HepG2 (cell line): ENCODE data around the gene SPAG9. TPM values are rescaled to one million over a fixed set of nuclear protein-coding genes. Genes with fewer than 3 reads are reported as not detected.

Source experiments
- ADNP ChIP-seq: sonication (generic); formaldehyde crosslinking; IDR thresholded peaks from 2 replicates; pipeline ENCODE4 v1.4.0; 2020; ENCODE audit warnings: missing genetic modification reagents
- ARHGAP35 ChIP-seq: sonication (generic); formaldehyde crosslinking; IDR thresholded peaks from 2 replicates; pipeline ENCODE4 v1.9.0; 2022; ENCODE audit warnings: mild to moderate bottlenecking, inconsistent platforms, moderate library complexity, missing genetic modification reagents, borderline replicate concordance
- E2F5 ChIP-seq: sonication (generic); formaldehyde crosslinking; conservative IDR thresholded peaks from 2 replicates; pipeline ENCODE4 v1.4.0; 2020; ENCODE audit warnings: missing genetic modification reagents
- GATAD2A ChIP-seq: IDR thresholded peaks from 2 replicates; pipeline ENCODE4 v1.6.1; 2016
- GTF2F1 ChIP-seq: fragments of 150-350 bp; IDR thresholded peaks from 2 replicates; pipeline ENCODE4 v1.6.1; 2014; ENCODE audit warnings: low read length
- NFYB ChIP-seq: sonication (generic); formaldehyde crosslinking; IDR thresholded peaks from 2 replicates; pipeline ENCODE4 v1.4.0; 2020; ENCODE audit warnings: missing genetic modification reagents
- SNAPC2 ChIP-seq: sonication (generic); formaldehyde crosslinking; IDR thresholded peaks from 2 replicates; pipeline ENCODE4 v1.8.1; 2022; ENCODE audit warnings: mild to moderate bottlenecking, missing genetic modification reagents
- STAG1 ChIP-seq: sonication (generic); formaldehyde crosslinking; IDR thresholded peaks from 2 replicates; pipeline ENCODE4 v1.4.0; 2020; ENCODE audit warnings: missing genetic modification reagents
- TOE1 ChIP-seq: sonication (generic); formaldehyde crosslinking; IDR thresholded peaks from 2 replicates; pipeline ENCODE4 v1.4.0; 2020; ENCODE audit warnings: mild to moderate bottlenecking, missing genetic modification reagents
- ZBTB43 ChIP-seq: sonication (generic); formaldehyde crosslinking; conservative IDR thresholded peaks from 2 replicates; pipeline ENCODE4 v1.4.0; 2020; ENCODE audit warnings: missing genetic modification reagents
- ZNF230 ChIP-seq: sonication (generic); formaldehyde crosslinking; IDR thresholded peaks from 2 replicates; pipeline ENCODE4 v1.4.0; 2020; ENCODE audit warnings: mild to moderate bottlenecking, missing genetic modification reagents
- ZNF282 ChIP-seq: fragments of 450-650 bp; IDR thresholded peaks from 2 replicates; pipeline ENCODE4 v1.6.1; 2018; ENCODE audit not compliant: partially characterized antibody
- ZNF674 ChIP-seq: sonication (generic); formaldehyde crosslinking; IDR thresholded peaks from 2 replicates; pipeline ENCODE4 v1.5.0; 2020; ENCODE audit warnings: low read depth, mild to moderate bottlenecking, missing genetic modification reagents
- ZNF776 ChIP-seq: sonication (generic); formaldehyde crosslinking; IDR thresholded peaks from 2 replicates; pipeline ENCODE4 v1.4.0; 2020; ENCODE audit warnings: mild to moderate bottlenecking, missing genetic modification reagents
- polyA plus RNA-seq, 8 experiments: library from polyadenylated mRNA; depleted of rRNA in 3 of 8; stranded (reverse) in 7 of 8; unstranded in 1 of 8; fragments of >200 nt; fragmentation: Illumina TruSeq in 4 of 8; extraction: Trizol in 4 of 8; gene quantifications; 2 replicates each; pipeline versions ENCODE4 v1.2.1 to v1.2.3, GENCODE V29; 2011 to 2016; ENCODE audit warnings: low read depth in 4 of 8, missing spikeins in 1 of 8, mixed read lengths in 1 of 8; ENCODE audit not compliant: insufficient read depth in 1 of 8
- total RNA-seq, 5 experiments: library from RNA; depleted of rRNA; stranded (reverse); fragments of >200 nt; fragmentation: Illumina TruSeq; extraction: Trizol; gene quantifications; 2 replicates each; pipeline ENCODE4 v1.2.3, GENCODE V29; 2016; ENCODE audit warnings: low read depth in 1 of 5
- TF ChIP-seq, protein P1 (sequence below): sonication (generic); formaldehyde crosslinking; IDR thresholded peaks from one replicate; pipeline ENCODE4 v1.5.1; 2020; ENCODE audit warnings: mild to moderate bottlenecking, missing genetic modification reagents; ENCODE audit errors: not compliant biosample characterization
- TF ChIP-seq, protein P2 (sequence below): sonication (generic); formaldehyde crosslinking; IDR thresholded peaks from 2 replicates; pipeline ENCODE4 v1.5.1; 2020; ENCODE audit warnings: missing genetic modification reagents, mild to moderate bottlenecking, borderline replicate concordance

SPAG9 gene
- total and polyA plus RNA-seq, 2 of the 13 experiments (the other 11 are each of a cell fraction or from before 2014, with no cell fraction given), result 43.2 to 78.6 TPM

- TF ChIP-seq, protein P1, sequence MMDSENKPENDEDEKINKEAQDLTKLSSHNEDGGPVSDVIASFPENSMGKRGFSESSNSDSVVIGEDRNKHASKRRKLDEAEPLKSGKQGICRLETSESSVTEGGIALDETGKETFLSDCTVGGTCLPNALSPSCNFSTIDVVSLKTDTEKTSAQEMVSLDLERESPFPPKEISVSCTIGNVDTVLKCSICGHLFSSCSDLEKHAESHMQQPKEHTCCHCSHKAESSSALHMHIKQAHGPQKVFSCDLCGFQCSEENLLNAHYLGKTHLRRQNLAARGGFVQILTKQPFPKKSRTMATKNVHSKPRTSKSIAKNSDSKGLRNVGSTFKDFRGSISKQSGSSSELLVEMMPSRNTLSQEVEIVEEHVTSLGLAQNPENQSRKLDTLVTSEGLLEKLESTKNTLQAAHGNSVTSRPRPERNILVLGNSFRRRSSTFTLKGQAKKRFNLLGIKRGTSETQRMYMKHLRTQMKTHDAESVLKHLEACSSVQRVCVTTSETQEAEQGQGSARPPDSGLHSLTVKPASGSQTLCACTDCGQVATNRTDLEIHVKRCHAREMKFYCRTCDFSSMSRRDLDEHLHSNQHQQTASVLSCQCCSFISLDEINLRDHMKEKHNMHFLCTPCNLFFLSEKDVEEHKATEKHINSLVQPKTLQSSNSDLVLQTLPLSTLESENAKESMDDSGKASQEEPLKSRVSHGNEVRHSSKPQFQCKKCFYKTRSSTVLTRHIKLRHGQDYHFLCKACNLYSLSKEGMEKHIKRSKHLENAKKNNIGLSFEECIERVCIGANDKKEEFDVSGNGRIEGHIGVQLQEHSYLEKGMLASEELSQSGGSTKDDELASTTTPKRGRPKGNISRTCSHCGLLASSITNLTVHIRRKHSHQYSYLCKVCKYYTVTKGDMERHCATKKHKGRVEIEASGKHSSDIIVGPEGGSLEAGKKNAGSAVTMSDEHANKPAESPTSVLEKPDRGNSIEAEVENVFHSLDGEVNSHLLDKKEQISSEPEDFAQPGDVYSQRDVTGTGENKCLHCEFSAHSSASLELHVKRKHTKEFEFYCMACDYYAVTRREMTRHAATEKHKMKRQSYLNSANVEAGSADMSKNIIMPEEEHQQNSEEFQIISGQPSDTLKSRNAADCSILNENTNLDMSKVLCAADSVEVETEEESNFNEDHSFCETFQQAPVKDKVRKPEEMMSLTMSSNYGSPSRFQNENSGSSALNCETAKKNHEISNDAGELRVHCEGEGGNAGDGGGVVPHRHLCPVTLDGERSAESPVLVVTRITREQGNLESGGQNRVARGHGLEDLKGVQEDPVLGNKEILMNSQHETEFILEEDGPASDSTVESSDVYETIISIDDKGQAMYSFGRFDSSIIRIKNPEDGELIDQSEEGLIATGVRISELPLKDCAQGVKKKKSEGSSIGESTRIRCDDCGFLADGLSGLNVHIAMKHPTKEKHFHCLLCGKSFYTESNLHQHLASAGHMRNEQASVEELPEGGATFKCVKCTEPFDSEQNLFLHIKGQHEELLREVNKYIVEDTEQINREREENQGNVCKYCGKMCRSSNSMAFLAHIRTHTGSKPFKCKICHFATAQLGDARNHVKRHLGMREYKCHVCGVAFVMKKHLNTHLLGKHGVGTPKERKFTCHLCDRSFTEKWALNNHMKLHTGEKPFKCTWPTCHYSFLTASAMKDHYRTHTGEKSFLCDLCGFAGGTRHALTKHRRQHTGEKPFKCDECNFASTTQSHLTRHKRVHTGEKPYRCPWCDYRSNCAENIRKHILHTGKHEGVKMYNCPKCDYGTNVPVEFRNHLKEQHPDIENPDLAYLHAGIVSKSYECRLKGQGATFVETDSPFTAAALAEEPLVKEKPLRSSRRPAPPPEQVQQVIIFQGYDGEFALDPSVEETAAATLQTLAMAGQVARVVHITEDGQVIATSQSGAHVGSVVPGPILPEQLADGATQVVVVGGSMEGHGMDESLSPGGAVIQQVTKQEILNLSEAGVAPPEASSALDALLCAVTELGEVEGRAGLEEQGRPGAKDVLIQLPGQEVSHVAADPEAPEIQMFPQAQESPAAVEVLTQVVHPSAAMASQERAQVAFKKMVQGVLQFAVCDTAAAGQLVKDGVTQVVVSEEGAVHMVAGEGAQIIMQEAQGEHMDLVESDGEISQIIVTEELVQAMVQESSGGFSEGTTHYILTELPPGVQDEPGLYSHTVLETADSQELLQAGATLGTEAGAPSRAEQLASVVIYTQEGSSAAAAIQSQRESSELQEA, result no peak
- TF ChIP-seq TOE1, result no peak
- no peak for TF ChIP-seq SNAPC2 (CRISPR knock-in tag)
- TF ChIP-seq ARHGAP35 (CRISPR knock-in tag), result no peak
- TF ChIP-seq STAG1, result no peak
- TF ChIP-seq GATAD2A, result no peak
- TF ChIP-seq, protein P2, sequence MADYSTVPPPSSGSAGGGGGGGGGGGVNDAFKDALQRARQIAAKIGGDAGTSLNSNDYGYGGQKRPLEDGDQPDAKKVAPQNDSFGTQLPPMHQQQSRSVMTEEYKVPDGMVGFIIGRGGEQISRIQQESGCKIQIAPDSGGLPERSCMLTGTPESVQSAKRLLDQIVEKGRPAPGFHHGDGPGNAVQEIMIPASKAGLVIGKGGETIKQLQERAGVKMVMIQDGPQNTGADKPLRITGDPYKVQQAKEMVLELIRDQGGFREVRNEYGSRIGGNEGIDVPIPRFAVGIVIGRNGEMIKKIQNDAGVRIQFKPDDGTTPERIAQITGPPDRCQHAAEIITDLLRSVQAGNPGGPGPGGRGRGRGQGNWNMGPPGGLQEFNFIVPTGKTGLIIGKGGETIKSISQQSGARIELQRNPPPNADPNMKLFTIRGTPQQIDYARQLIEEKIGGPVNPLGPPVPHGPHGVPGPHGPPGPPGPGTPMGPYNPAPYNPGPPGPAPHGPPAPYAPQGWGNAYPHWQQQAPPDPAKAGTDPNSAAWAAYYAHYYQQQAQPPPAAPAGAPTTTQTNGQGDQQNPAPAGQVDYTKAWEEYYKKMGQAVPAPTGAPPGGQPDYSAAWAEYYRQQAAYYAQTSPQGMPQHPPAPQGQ (CRISPR knock-in tag), result no peak
- TF ChIP-seq GTF2F1, result no peak
- no peak for TF ChIP-seq ZNF230 (CRISPR knock-in tag)
- TF ChIP-seq ZNF776 (CRISPR knock-in tag), result 0 out of 2 replicates have a peak, but pooled peaks have one; percentile 47
- no peak for TF ChIP-seq E2F5 (CRISPR knock-in tag)
- TF ChIP-seq NFYB, result no peak
- no peak for TF ChIP-seq ADNP
- no peak for TF ChIP-seq ZBTB43
- no peak for TF ChIP-seq ZNF674
- TF ChIP-seq ZNF282, result no peak
Measured at GRCh38 chr17:50934672-50935220, 185.9 kb downstream of the SPAG9 start (continued).
